Measurements from ENCODE around the gene NHEJ1. TPM values are rescaled to one million over a fixed set of nuclear protein-coding genes. Genes with fewer than 3 reads are reported as not detected.
A peak's percentile ranks its signal among the peaks of the same experiment; 100 is the strongest.

NHEJ1 gene
- total RNA-seq, 6 experiments from 2014 or later: 5.8 to 16.7 (median 10.9) TPM

DNA sequence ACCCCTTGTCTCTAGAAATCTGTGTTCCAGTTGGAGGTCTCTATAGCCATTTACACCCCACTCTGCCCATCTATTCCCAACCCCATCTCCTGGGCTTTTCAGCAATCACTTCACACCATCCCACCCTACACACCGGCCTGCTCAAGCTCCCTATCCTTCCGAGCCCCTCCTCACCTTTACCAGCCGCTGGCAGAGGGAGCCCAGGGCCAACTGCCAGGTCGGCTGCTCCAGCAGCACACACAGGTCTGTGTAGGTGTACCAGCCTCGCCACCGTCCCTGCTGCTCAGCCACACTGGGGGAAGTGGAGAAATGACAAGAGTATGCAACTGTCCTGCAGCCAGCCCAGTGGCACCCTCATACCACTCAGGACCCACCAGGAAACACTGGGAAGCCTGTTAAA lies 12.6 kb upstream of the NHEJ1 start:
- Histone ChIP-seq H3K27me3 (no peaks in the 10 kb centered on the region), H3K36me3 (peaks cover 0 to 35% (median 4%) of the 10 kb centered on the region in 4 donors), H3K4me3 (no peak overlapping the region), H3K9me3 (no peaks in the 10 kb centered on the region), H3K27ac (no peak overlapping the region), H3K4me1 (peaks cover 0 to 29% (median 6%) of the 10 kb centered on the region in 4 donors)
- no peak for ATAC-seq
- intact Hi-C loops (cut with DNase I): loop anchor here in 1 of 2 donors (5.0 kb wide), 1 partner anchor 34 kb away; the partner anchor contains the start of gene ZFAND2B
- no peak for DNase-seq
- 91% methylated on average over 4 of the region's 6 CpGs for WGBS (ENCODE audit: insufficient coverage, low coverage, low lambda C conversion rate, missing lambda C conversion rate)
- TF ChIP-seq POLR2A (IDR thresholded peaks at IDR 0.05): no peak
- TF ChIP-seq, protein P1, sequence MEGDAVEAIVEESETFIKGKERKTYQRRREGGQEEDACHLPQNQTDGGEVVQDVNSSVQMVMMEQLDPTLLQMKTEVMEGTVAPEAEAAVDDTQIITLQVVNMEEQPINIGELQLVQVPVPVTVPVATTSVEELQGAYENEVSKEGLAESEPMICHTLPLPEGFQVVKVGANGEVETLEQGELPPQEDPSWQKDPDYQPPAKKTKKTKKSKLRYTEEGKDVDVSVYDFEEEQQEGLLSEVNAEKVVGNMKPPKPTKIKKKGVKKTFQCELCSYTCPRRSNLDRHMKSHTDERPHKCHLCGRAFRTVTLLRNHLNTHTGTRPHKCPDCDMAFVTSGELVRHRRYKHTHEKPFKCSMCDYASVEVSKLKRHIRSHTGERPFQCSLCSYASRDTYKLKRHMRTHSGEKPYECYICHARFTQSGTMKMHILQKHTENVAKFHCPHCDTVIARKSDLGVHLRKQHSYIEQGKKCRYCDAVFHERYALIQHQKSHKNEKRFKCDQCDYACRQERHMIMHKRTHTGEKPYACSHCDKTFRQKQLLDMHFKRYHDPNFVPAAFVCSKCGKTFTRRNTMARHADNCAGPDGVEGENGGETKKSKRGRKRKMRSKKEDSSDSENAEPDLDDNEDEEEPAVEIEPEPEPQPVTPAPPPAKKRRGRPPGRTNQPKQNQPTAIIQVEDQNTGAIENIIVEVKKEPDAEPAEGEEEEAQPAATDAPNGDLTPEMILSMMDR (IDR thresholded peaks at IDR 0.05): no peak

DNA sequence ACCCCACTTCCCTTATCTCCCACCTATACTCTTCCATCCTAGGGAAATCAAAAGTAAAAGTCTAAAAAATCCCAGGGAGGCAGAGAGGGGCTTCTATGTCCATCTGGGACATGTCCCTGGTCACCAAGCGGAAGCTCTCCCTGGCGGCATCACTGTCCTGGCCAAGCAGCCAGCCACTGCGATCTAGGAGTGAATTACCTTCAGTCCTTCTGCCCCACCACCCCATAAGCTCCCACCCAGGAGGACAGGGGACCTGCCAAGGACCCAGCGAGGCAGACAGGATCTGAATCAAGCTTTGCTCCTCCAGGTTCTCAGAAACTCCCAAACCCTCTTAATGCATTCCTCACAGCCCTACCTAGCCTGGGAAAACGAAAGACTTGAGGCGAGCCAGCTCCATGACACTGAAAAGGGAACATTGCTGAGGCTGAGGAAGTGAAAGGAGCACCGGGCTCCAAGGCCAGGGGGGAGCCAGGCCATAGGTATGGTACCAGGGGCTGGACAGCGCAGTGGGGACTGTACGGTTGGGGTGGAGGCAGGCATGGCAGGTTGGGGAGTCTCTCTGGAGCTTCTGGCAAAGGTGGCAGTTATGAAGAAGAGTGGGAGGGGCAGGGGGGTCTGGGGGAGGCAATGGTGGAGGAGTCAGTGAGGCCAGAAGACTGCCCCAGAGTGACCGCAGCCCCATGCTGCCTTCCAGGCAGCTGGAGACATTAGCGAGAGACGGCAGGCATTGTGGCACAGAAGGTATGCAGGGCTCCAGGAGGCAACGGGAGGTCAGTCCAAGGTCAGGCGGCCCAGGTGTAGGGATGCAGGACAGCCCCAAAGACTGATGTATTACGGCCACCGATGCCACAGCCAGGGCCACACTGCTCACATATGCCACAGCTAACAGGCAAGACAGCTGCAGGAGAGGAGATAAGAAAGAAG lies 11.9 kb upstream of the NHEJ1 start:
- DNase-seq: peak in 1 of 3 donors; percentile 35
- no peak overlapping the region for H3K4me3 ChIP-seq
- H3K36me3 ChIP-seq: peaks cover 0 to 35% (median 4%) of the 10 kb centered on the region in 4 donors
- H3K27me3 ChIP-seq: no peaks in the 10 kb centered on the region
- 75% methylated on average over 8 of the region's 16 CpGs for WGBS (ENCODE audit: insufficient coverage, low coverage, low lambda C conversion rate, missing lambda C conversion rate)
- TF ChIP-seq, protein P1 (IDR thresholded peaks at IDR 0.05): no peak
- TF ChIP-seq POLR2A (IDR thresholded peaks at IDR 0.05): no peak
- intact Hi-C loops (cut with DNase I): loop anchor here in 1 of 2 donors (5.0 kb wide), 1 partner anchor 35 kb away; the partner anchor contains the start of gene ZFAND2B
- no peak for ATAC-seq
- H3K9me3 ChIP-seq: no peaks in the 10 kb centered on the region
- H3K27ac ChIP-seq: peak overlapping the region in 1 of 3 donors; percentile 18
- peaks cover 0 to 29% (median 6%) of the 10 kb centered on the region in 4 donors for H3K4me1 ChIP-seq

DNA sequence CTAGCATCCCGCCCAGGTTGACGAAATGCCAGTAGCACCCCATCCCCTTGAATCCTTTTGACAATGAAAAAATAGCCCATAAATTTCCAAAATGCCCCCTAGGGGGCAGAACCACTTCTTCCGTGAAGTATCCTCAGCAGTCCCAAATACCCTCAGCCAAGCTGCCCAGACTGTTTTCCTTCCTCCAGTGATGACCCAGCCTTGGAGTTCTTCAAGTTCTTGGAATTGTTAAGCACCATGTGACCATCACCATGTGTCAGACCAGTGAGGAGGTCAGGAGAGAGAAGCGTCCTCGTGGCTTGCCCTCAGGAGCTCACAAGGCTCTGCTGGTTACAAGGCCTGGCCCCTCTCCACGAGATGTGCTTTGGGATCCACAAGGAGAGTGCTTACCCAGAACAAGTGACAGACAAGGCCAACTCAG lies 10.6 kb upstream of the NHEJ1 start:
- peaks cover 0 to 35% (median 4%) of the 10 kb centered on the region in 4 donors for H3K36me3 ChIP-seq
- H3K4me3 ChIP-seq: no peak overlapping the region
- H3K4me1 ChIP-seq: peaks cover 0 to 29% (median 6%) of the 10 kb centered on the region in 4 donors
- no peak for TF ChIP-seq POLR2A (IDR thresholded peaks at IDR 0.05)
- TF ChIP-seq, protein P1 (IDR thresholded peaks at IDR 0.05): peak; percentile 53 to 74 (median 68)
- 14% methylated on average over 3 of the region's 6 CpGs for WGBS (ENCODE audit: insufficient coverage, low coverage, low lambda C conversion rate, missing lambda C conversion rate)
- peak overlapping the region in 2 of 3 donors; percentile 2 to 18 for H3K27ac ChIP-seq
- no peaks in the 10 kb centered on the region for H3K9me3 ChIP-seq
- H3K27me3 ChIP-seq: no peaks in the 10 kb centered on the region
- peak in 1 of 3 donors; percentile 54 for DNase-seq
- intact Hi-C loops (cut with DNase I): loop anchor here in 1 of 2 donors (5.0 kb wide), 1 partner anchor 36 kb away; the partner anchor contains the start of gene ZFAND2B
- peak; percentile 62 to 71 (median 66) for ATAC-seq

DNA sequence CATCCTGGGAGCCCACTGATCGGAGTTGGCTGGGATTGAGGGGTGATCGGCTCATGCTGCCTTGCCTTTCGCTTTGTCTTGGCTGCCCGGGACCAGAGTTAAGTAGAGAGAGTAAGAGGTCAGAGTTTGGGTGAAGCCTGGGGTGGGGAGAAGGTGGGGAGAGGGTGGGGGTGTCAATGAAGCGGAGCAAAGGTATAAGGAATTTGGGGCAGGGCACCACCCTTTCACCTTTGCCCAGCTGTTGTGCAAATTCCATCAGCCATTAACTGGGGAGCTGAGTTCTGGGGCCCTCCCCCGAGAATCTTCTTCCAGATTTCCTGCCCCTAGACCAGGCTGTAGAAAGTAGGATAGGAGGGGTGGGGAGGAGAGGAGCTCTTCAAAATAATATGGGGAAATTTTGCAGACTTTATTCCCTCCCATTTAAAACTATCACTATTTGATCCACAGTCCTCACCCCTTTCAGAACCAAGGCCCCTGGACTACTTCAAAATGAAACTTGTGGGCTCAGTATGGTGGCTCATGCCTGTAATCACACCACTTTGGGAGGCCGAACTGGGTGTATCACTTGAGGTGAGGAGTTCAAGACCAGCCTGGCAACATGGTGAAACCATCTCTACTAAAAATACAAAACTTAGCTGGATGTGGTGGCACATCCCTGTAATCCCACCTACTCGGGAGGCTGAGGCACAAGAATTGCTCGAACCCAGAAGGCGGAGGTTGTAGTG lies 9.5 kb upstream of the NHEJ1 start, which contains the start of gene SLC23A3:
TSS of gene SLC23A3 (minus strand) at position 100 of the 725 bp plus-strand sequence. CDS start at position 55, 45 bp downstream.
- Histone ChIP-seq H3K36me3 (peaks cover 0 to 27% (median 4%) of the 10 kb centered on the region in 4 donors), H3K4me1 (peaks cover 0 to 18% (median 6%) of the 10 kb centered on the region in 4 donors), H3K4me3 (no peak within 1 kb of the TSS), H3K27ac (no peak within 1 kb of the TSS), H3K27me3 (no peaks in the 10 kb centered on the region), H3K9me3 (no peaks in the 10 kb centered on the region)
- intact Hi-C loops (cut with DNase I): loop anchor here (5.0 kb wide), 2 partner anchors 37 to 132 kb away; partner anchors contain the start of gene ZFAND2B (in 1 of the 2)
- 62% methylated on average over 9 of the region's 10 CpGs for WGBS (ENCODE audit: insufficient coverage, low coverage, low lambda C conversion rate, missing lambda C conversion rate)
- TF ChIP-seq POLR2A (IDR thresholded peaks at IDR 0.05): no peak
- TF ChIP-seq, protein P1 (IDR thresholded peaks at IDR 0.05): no peak
- peak; percentile 40 to 67 (median 52) for ATAC-seq
- DNase-seq: peak in 1 of 3 donors; percentile 57
